ENCODE data around the gene MGRN1.

- no peak for TF ChIP-seq CTCF (IDR thresholded peaks at IDR 0.05)
- TF ChIP-seq EP300 (IDR thresholded peaks at IDR 0.05) = no peak
- TF ChIP-seq POLR2A (IDR thresholded peaks at IDR 0.05) = no peak
- no peak for TF ChIP-seq POLR2AphosphoS5 (IDR thresholded peaks at IDR 0.05)
These were observed 3.7 kb downstream of the MGRN1 start for GRCh38 chr16:4628283-4628682.
